ENCODE data around the gene SYT7.

The SYT7 gene

DNA sequence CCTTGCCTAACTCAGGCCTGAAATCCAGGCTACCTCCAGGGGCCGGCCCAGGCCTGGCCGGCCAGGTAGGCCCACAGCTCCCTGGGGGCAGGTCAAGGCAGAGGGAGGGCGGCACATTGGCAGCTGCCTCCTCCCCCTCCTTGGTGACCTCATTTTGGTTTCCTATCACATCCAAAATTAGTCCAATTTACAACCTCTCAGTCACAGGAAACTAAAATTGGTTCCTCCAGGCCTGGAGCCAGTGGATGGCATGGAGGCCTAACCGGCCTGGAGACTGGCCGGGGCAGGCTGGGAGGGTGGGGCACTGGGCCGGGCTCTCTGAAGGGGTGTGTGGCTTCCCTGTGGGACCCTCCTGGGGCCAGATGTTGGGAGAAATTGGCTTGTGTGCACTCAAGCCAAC is 36.4 kb downstream of the SYT7 start:
- Histone ChIP-seq H2BK120ac (ENCODE audit: insufficient read depth, low read length, poor library complexity) (no peak overlapping the region), H4K8ac (ENCODE audit: low read depth, low read length) (no peak overlapping the region), H3K18ac (ENCODE audit: low read length) (no peak overlapping the region), H4K91ac (ENCODE audit: low read depth, low read length) (no peak overlapping the region), H2BK12ac (ENCODE audit: low read length) (no peak overlapping the region), H2BK5ac (ENCODE audit: low read depth, low read length, poor library complexity) (no peak overlapping the region), H2AK5ac (ENCODE audit: low read length) (no peak overlapping the region), H3K27me3 (ENCODE audit: insufficient read depth, low read length) (no peaks in the 10 kb centered on the region), H3K9ac (ENCODE audit: low read length) (no peak overlapping the region), H3K79me2 (ENCODE audit: control insufficient read depth, insufficient read depth, low read length, poor library complexity) (no peaks in the 10 kb centered on the region), H3K36me3 (ENCODE audit: control insufficient read depth in 1 of 2, insufficient read depth in 2 of 2, low read length in 2 of 2) (peaks cover 18 to 19% of the 10 kb centered on the region in 2 experiments), H3K14ac (ENCODE audit: low read length) (no peak overlapping the region), H2AFZ (ENCODE audit: insufficient read depth, low read length, poor library complexity) (no peak overlapping the region), H3K4ac (ENCODE audit: low read depth, low read length) (no peak overlapping the region), H3K4me3 (ENCODE audit: low read depth, low read length) (no peak overlapping the region), H4K12ac (ENCODE audit: low read depth, low read length) (no peak overlapping the region), H3K4me2 (ENCODE audit: low read length) (no peak overlapping the region), H3K23ac (ENCODE audit: low read length) (no peak overlapping the region), H3K4me1 (ENCODE audit: control insufficient read depth in 1 of 2, insufficient read depth in 2 of 2, low read length in 2 of 2) (peaks cover 6 to 8% of the 10 kb centered on the region in 2 experiments), H3K79me1 (ENCODE audit: low read length) (no peaks in the 10 kb centered on the region), H3K27ac (ENCODE audit: low read depth, low read length) (no peak overlapping the region), H3K9me3 (ENCODE audit: insufficient read depth, low read depth, low read length) (no peaks in the 10 kb centered on the region)
- WGBS (ENCODE audit: extremely low coverage, insufficient coverage, insufficient read length) = no CpG with 5 or more reads among the region's 6 CpGs
- no peak for DNase-seq

DNA sequence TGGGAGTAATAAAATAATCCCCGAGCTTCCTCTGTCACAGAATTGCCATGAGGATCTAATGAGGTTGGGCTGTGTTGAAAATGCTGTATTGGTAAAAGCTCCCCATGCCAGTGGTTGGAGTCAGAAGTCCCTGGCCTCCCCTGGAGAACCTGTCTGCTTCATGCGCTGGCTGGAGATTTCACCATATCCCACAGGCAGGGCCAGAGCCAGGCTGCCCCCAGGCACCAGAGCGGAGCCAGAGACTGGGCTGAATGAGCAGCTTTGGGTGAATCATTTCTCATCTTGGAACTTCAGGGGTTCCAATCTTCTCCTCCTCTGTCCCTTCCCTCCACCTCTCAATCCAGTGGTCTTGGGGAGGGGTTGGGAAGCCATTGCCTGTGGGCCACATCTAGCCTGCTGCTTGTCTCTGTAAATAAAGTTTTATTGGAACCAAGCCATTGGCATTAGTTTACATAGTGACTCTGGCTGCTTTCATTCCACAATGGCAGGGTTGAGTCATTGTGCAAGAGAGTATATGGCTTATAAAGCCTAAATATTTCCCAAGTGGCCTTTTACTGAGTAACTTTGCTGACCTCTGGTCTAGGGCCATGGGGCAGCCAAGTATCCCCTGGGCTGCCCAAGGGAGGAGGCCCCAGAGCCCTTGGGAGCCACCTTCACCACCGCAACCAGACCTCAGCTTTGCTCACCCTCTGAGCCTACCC is 37.1 kb downstream of the SYT7 start:
- Histone ChIP-seq H3K18ac (ENCODE audit: low read length) (no peak overlapping the region), H3K36me3 (ENCODE audit: control insufficient read depth in 1 of 2, insufficient read depth in 2 of 2, low read length in 2 of 2) (peaks cover 18 to 24% of the 10 kb centered on the region in 2 experiments), H3K9me3 (ENCODE audit: insufficient read depth, low read depth, low read length) (no peaks in the 10 kb centered on the region), H4K12ac (ENCODE audit: low read depth, low read length) (no peak overlapping the region), H3K27me3 (ENCODE audit: insufficient read depth, low read length) (no peaks in the 10 kb centered on the region), H3K9ac (ENCODE audit: low read length) (no peak overlapping the region), H3K4me2 (ENCODE audit: low read length) (no peak overlapping the region), H2BK120ac (ENCODE audit: insufficient read depth, low read length, poor library complexity) (no peak overlapping the region), H3K14ac (ENCODE audit: low read length) (no peak overlapping the region), H3K4me3 (ENCODE audit: low read depth, low read length) (no peak overlapping the region), H2AFZ (ENCODE audit: insufficient read depth, low read length, poor library complexity) (no peak overlapping the region), H4K8ac (ENCODE audit: low read depth, low read length) (no peak overlapping the region), H3K27ac (ENCODE audit: low read depth, low read length) (no peak overlapping the region), H2BK12ac (ENCODE audit: low read length) (no peak overlapping the region), H3K79me2 (ENCODE audit: control insufficient read depth, insufficient read depth, low read length, poor library complexity) (no peaks in the 10 kb centered on the region), H3K23ac (ENCODE audit: low read length) (no peak overlapping the region), H3K4me1 (ENCODE audit: control insufficient read depth in 1 of 2, insufficient read depth in 2 of 2, low read length in 2 of 2) (peaks cover 6 to 8% of the 10 kb centered on the region in 2 experiments), H2BK5ac (ENCODE audit: low read depth, low read length, poor library complexity) (no peak overlapping the region), H3K4ac (ENCODE audit: low read depth, low read length) (no peak overlapping the region), H2AK5ac (ENCODE audit: low read length) (no peak overlapping the region), H4K91ac (ENCODE audit: low read depth, low read length) (no peak overlapping the region), H3K79me1 (ENCODE audit: low read length) (no peaks in the 10 kb centered on the region)
- no CpG with 5 or more reads among the region's 4 CpGs for WGBS (ENCODE audit: extremely low coverage, insufficient coverage, insufficient read length)
- DNase-seq = no peak

DNA sequence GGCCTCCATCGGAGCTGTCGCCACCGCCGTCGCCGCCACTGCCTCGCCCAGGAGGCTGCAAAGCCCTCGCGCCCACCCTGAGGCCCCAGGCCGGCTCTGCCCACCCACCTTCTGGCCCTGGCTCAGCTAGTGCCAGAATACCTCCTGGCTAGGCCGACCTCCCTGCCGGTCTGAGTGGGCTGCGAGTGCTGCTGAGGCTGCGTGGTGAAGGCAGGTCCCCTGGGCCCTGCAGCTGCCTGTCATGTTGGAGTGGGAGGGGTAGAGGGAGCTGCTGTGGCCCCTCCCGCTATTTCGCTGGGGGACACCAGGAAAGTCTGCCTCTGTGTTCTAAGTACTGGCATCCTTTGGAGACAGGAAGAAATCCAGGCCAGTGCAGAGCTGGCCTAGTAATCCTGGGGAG is 38.2 kb downstream of the SYT7 start:
- Histone ChIP-seq H3K23ac (ENCODE audit: low read length) (no peak overlapping the region), H3K14ac (ENCODE audit: low read length) (no peak overlapping the region), H3K9ac (ENCODE audit: low read length) (no peak overlapping the region), H3K4me2 (ENCODE audit: low read length) (no peak overlapping the region), H2AK5ac (ENCODE audit: low read length) (no peak overlapping the region), H3K4me3 (ENCODE audit: low read depth, low read length) (no peak overlapping the region), H3K9me3 (ENCODE audit: insufficient read depth, low read depth, low read length) (no peaks in the 10 kb centered on the region), H3K79me2 (ENCODE audit: control insufficient read depth, insufficient read depth, low read length, poor library complexity) (no peaks in the 10 kb centered on the region), H3K36me3 (ENCODE audit: control insufficient read depth in 1 of 2, insufficient read depth in 2 of 2, low read length in 2 of 2) (peaks cover 18 to 25% of the 10 kb centered on the region in 2 experiments), H3K27ac (ENCODE audit: low read depth, low read length) (no peak overlapping the region), H2BK120ac (ENCODE audit: insufficient read depth, low read length, poor library complexity) (no peak overlapping the region), H4K8ac (ENCODE audit: low read depth, low read length) (no peak overlapping the region), H4K12ac (ENCODE audit: low read depth, low read length) (no peak overlapping the region), H3K79me1 (ENCODE audit: low read length) (no peaks in the 10 kb centered on the region), H4K91ac (ENCODE audit: low read depth, low read length) (no peak overlapping the region), H3K4me1 (ENCODE audit: control insufficient read depth in 1 of 2, insufficient read depth in 2 of 2, low read length in 2 of 2) (peaks cover 10 to 14% of the 10 kb centered on the region in 2 experiments), H3K4ac (ENCODE audit: low read depth, low read length) (no peak overlapping the region), H2AFZ (ENCODE audit: insufficient read depth, low read length, poor library complexity) (no peak overlapping the region), H2BK12ac (ENCODE audit: low read length) (no peak overlapping the region), H2BK5ac (ENCODE audit: low read depth, low read length, poor library complexity) (no peak overlapping the region), H3K27me3 (ENCODE audit: insufficient read depth, low read length) (no peaks in the 10 kb centered on the region), H3K18ac (ENCODE audit: low read length) (no peak overlapping the region)
- DNase-seq = no peak
- WGBS (ENCODE audit: extremely low coverage, insufficient coverage, insufficient read length) = no CpG with 5 or more reads among the region's 16 CpGs

DNA sequence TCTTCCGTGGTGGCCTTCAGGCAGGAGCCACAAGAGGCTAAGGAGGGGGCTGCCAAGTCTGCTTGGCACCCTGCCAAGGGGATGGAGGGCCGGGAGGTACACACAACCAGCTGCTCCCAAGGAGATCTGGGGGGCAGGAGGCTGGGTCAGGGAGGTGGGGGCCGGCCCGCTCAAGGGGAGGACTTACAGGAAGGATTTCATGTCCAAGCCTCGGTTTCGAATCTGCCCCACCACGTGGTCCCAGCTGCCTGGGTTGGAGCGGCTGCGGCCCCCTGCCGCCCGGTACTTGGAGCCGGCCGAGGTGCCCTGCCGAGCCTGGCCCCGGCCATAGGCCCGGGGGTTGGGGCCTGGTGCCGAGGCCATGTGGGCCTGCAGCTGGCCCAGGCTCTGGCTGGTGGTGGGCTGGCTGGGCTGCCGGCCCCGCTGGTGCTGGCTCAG is 38.8 kb downstream of the SYT7 start:
- Histone ChIP-seq H3K4ac (ENCODE audit: low read depth, low read length) (no peak overlapping the region), H2BK12ac (ENCODE audit: low read length) (no peak overlapping the region), H3K4me3 (ENCODE audit: low read depth, low read length) (no peak overlapping the region), H2BK120ac (ENCODE audit: insufficient read depth, low read length, poor library complexity) (no peak overlapping the region), H3K4me2 (ENCODE audit: low read length) (no peak overlapping the region), H4K8ac (ENCODE audit: low read depth, low read length) (no peak overlapping the region), H3K36me3 (ENCODE audit: control insufficient read depth in 1 of 2, insufficient read depth in 2 of 2, low read length in 2 of 2) (peaks cover 18 to 25% of the 10 kb centered on the region in 2 experiments), H3K27me3 (ENCODE audit: insufficient read depth, low read length) (no peaks in the 10 kb centered on the region), H3K23ac (ENCODE audit: low read length) (no peak overlapping the region), H3K27ac (ENCODE audit: low read depth, low read length) (no peak overlapping the region), H3K18ac (ENCODE audit: low read length) (no peak overlapping the region), H3K79me1 (ENCODE audit: low read length) (peaks cover 4% of the 10 kb centered on the region), H3K9ac (ENCODE audit: low read length) (no peak overlapping the region), H2BK5ac (ENCODE audit: low read depth, low read length, poor library complexity) (no peak overlapping the region), H4K91ac (ENCODE audit: low read depth, low read length) (no peak overlapping the region), H2AFZ (ENCODE audit: insufficient read depth, low read length, poor library complexity) (no peak overlapping the region), H3K4me1 (ENCODE audit: control insufficient read depth in 1 of 2, insufficient read depth in 2 of 2, low read length in 2 of 2) (peaks cover 16 to 21% of the 10 kb centered on the region in 2 experiments), H4K12ac (ENCODE audit: low read depth, low read length) (no peak overlapping the region), H3K79me2 (ENCODE audit: control insufficient read depth, insufficient read depth, low read length, poor library complexity) (no peaks in the 10 kb centered on the region), H3K14ac (ENCODE audit: low read length) (no peak overlapping the region), H3K9me3 (ENCODE audit: insufficient read depth, low read depth, low read length) (no peaks in the 10 kb centered on the region), H2AK5ac (ENCODE audit: low read length) (no peak overlapping the region)
- DNase-seq = no peak
- no CpG with 5 or more reads among the region's 19 CpGs for WGBS (ENCODE audit: extremely low coverage, insufficient coverage, insufficient read length)

Measured in trophoblast cell (in vitro differentiated cells and primary cell).